Measurements from ENCODE around the gene MCUB.
"Not testable (repeated sequence)": the region's sequence is repeated elsewhere in the genome, so short reads cannot be mapped to it uniquely, and the experiment has no call there.

MCUB gene

DNA sequence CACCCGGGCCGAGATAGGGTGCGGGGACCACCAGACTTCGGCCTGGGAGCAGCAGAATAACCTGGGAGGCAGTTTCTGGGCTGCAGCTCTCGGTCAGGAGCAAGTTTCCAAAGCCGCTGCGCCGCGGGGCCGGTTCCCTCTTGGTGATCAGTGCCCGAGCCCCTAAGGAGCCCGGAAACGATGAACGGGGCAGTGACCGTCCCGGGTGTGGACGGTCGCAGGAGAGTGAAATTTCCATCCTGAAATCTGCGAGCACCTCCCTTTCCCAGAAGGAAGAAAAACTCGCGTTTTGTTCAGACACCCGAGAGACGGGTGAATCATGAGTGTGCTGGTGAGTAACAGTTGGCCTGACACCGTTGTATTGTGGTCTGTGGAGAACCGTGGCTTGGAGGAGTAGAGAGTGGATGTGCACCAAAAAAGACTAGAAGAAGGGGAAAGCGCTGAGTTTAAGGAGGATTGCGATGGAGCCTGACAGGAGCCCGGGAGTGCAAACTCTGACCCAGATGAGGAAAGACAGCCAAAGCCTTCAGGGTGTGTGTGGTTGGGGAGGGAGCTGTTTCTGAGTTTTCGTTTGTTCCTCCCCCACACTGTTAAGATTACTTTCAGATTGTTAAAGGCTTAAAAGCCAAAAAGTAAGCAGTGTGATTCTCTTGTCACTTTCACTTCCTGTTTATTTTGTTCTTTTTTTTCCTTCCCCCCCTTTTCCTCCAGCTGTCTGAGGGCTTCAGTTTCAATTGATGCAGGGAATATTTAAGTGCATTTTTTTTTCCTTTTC lies 828 bp downstream of the MCUB start:
- Mint-ChIP-seq H3K9me3 (no peaks in the 10 kb centered on the region), H3K27me3 (no peaks in the 10 kb centered on the region), H3K4me1 (peaks cover 18% of the 10 kb centered on the region), H3K27ac (peak overlapping the region; percentile 21), H3K4me3 (peak overlapping the region; percentile 89), H3K36me3 (peaks cover 10% of the 10 kb centered on the region)
- DNase-seq (ENCODE audit: low spot score in 2 of 2) (peak; percentile 45 to 63), ATAC-seq (ENCODE audit: low read depth) (peak; percentile 76)

DNA sequence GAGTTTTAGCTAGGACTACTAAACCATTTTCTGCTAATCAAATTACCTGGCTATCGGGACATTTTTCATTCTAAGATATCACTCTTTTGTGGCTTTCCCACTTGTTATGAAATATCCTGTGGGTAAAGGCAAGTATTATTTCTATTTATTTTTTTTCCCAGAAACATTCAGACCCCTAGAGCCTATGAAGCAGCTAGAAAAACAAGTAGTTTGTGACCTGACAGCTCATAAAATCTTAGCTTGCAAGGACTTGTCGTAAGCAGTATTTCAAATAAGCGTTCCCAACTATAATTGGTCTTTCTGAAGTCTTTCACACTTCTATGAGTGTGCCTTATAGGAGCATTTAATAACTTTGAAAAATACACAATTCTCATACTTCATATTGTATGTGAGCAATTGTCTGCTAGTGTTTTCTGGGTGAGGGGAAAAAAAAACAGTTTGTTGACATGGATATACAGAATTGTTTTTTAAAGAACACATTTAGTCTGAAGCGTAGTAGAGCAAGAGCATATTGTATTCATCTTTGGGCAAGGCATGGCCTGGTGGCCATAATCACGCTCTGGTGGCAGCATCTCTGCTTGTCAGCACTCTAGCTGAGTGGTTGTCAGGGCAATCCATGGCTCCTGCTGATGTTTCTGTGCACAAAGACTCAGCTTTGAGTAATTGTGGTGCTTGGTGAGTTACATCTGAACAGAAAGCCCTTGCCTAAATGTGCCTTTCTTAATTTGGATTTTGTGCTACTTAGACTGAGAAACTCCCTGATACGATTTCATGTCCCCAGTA lies 2.6 kb downstream of the MCUB start:
- peaks cover 9% of the 10 kb centered on the region for H3K36me3 Mint-ChIP-seq
- H3K4me3 Mint-ChIP-seq, result peak overlapping the region; percentile 24
- H3K4me1 Mint-ChIP-seq, result peaks cover 18% of the 10 kb centered on the region
- DNase-seq (ENCODE audit: low spot score in 2 of 2), result no peak
- no peak for ATAC-seq (ENCODE audit: low read depth)
- H3K27ac Mint-ChIP-seq, result no peak overlapping the region
- H3K27me3 Mint-ChIP-seq, result no peaks in the 10 kb centered on the region
- H3K9me3 Mint-ChIP-seq, result no peaks in the 10 kb centered on the region

DNA sequence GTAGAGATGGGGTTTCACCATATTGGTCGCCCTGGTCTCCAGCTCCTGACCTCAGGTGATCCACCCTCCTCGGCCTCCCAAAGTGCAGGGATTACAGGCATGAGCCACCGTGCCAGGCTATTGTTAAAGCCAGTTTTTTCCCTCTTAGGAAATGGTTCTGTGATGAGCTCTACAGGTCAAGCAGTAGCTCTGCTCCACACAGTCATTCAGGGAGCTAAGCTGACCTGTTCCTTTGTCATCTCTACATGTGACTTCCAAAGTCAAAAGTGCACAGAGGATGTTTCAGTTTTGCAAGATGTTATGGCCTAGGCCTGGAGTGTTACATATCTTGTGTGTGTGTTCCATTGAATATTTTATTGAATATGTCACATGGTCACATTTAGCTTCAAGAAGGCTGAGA lies 11.4 kb downstream of the MCUB start:
- Mint-ChIP-seq H3K27me3 (no peaks in the 10 kb centered on the region), H3K27ac (no peak overlapping the region), H3K36me3 (peaks cover 20% of the 10 kb centered on the region), H3K4me3 (no peak overlapping the region), H3K9me3 (no peaks in the 10 kb centered on the region), H3K4me1 (peaks cover 34% of the 10 kb centered on the region)
- no peak for ATAC-seq (ENCODE audit: low read depth)
- DNase-seq (ENCODE audit: low spot score in 2 of 2), result no peak

DNA sequence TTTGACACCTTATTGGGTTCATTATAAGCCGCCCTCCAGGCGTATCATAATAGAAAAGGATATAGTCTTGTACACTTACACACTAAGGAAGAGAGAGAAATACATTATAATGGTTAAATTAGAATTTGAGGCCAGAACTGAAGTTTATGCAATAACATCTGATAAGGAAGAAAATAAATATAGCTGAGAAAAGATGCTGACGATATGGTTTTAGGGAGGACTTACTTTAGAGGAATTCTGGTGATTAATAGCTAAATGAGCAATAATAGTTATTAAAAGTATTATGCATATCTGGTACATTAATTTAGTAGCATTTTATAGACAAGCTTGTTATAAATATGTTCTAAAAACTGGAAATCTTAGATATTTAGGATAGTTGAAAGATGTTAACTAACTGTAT lies 12.1 kb downstream of the MCUB start:
- DNase-seq (ENCODE audit: low spot score in 2 of 2) (no peak), ATAC-seq (ENCODE audit: low read depth) (no peak)
- Mint-ChIP-seq H3K36me3 (peaks cover 20% of the 10 kb centered on the region), H3K9me3 (no peaks in the 10 kb centered on the region), H3K4me3 (no peak overlapping the region), H3K27me3 (no peaks in the 10 kb centered on the region), H3K27ac (no peak overlapping the region), H3K4me1 (peaks cover 34% of the 10 kb centered on the region)

DNA sequence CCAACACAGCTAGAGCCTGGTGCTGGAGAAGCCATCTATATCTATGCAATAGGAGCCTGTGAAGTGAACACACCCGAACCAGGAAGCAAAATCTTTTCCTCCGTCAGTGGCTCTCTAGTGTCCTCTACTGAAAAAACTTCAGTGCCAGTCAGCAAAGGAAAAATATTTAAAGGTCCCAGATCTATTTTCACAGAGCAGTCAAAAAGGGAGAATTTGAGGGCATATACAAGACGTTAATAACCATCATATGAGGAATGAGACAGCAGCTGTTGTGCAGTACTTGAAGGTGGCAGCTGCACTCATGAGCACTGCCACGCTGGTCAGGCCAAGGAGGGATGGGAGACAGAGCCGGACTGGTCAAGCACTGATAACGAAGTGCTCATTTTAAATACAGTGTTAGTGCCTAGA lies 14.4 kb downstream of the MCUB start:
- no peaks in the 10 kb centered on the region for H3K27me3 Mint-ChIP-seq
- H3K36me3 Mint-ChIP-seq, result peaks cover 21% of the 10 kb centered on the region
- no peaks in the 10 kb centered on the region for H3K9me3 Mint-ChIP-seq
- ATAC-seq (ENCODE audit: low read depth) (no peak), DNase-seq (ENCODE audit: low spot score in 2 of 2) (no peak)
- H3K4me1 Mint-ChIP-seq, result peaks cover 29% of the 10 kb centered on the region
- peak overlapping the region; percentile 70 for H3K27ac Mint-ChIP-seq
- H3K4me3 Mint-ChIP-seq, result no peak overlapping the region

DNA sequence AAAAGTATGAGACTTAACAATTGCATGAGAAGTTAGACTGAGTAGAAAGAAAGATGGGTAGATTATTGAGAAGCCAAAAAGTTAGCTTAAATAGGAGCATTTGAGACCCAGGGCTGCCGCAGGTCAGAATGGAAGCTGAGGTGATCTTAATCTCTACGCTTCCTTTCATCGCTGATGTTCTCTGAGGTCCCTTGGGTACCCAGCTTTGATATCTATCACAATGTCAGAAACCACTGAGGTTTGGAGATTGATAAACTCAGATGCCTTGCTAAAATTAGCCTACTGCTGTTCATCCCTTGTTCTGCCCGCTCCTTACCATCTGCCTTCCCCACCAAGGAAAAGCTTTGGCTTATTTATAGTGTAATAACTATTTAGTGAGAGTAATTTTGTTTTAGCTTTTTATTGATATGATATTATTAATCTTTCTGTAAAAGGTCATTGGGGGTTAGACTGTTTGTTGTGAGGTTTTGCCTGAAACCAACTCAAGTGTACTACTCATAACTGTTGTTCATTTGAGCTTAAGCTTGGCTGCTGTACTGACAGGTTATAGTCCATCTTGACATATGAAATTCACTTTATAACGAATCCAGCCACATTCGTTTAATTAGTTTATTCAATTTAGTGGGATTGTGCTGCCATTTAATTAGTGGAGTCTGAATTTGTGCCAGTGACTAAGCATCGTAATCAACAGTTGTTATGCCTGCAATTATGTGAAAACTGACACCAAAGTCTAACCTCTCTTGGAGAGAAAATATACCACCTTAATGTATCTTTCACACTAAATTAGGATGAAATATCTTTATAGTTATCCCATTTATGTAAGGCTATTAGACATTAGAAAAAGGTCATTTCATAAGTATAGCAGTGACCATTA lies 15.1 kb downstream of the MCUB start:
- ATAC-seq (ENCODE audit: low read depth), result no peak
- Mint-ChIP-seq H3K4me3 (no peak overlapping the region), H3K27ac (no peak overlapping the region), H3K27me3 (no peaks in the 10 kb centered on the region), H3K36me3 (peaks cover 23% of the 10 kb centered on the region), H3K4me1 (peaks cover 24% of the 10 kb centered on the region), H3K9me3 (no peaks in the 10 kb centered on the region)
- DNase-seq (ENCODE audit: low spot score in 2 of 2), result no peak

DNA sequence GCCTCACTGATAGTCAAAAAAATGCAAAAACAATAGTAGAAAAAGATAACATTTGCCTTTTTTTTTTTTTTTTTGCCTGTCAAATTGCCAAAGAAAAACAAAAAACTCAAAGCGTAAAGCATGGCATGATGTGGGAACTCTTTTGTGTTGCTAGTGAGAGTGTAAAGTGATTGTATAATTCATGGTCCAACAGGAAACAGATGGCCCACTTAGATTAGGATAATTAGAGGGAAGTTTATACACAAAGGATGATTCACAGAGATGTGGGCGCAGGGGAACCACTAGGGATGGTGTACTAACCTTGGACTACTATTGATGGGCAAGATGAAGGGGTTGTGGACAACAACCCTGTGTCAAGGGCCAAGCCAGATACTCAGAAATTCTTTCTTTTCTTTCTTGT lies 16.4 kb downstream of the MCUB start:
- Mint-ChIP-seq H3K4me3 (no peak overlapping the region), H3K4me1 (peaks cover 18% of the 10 kb centered on the region), H3K27me3 (no peaks in the 10 kb centered on the region), H3K36me3 (peaks cover 23% of the 10 kb centered on the region), H3K9me3 (no peaks in the 10 kb centered on the region), H3K27ac (no peak overlapping the region)
- no peak for ATAC-seq (ENCODE audit: low read depth)
- DNase-seq (ENCODE audit: low spot score in 2 of 2), result no peak

DNA sequence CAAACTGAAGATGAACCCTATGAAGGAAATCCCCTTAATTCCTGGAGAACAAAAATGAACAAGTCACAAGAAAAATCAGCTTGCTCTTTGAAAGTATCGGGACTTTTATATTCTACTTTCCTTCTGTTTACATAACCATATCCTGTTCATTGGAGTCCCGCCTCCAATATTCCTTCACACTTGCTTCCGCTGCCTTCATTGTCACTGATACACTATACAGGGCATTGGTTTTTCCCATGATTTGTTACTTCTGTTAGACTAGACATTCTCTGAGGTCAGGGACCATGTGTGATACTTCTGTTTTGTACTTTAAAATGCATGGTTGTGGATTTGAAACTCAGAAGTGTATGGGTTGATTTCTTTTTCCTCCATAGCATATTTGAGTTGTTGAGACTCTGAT lies 18.8 kb downstream of the MCUB start:
- ATAC-seq (ENCODE audit: low read depth) (no peak), DNase-seq (ENCODE audit: low spot score in 2 of 2) (no peak)
- Mint-ChIP-seq H3K27me3 (no peaks in the 10 kb centered on the region), H3K9me3 (no peaks in the 10 kb centered on the region), H3K4me3 (no peak overlapping the region), H3K36me3 (peaks cover 21% of the 10 kb centered on the region), H3K4me1 (peaks cover 19% of the 10 kb centered on the region), H3K27ac (no peak overlapping the region)

DNA sequence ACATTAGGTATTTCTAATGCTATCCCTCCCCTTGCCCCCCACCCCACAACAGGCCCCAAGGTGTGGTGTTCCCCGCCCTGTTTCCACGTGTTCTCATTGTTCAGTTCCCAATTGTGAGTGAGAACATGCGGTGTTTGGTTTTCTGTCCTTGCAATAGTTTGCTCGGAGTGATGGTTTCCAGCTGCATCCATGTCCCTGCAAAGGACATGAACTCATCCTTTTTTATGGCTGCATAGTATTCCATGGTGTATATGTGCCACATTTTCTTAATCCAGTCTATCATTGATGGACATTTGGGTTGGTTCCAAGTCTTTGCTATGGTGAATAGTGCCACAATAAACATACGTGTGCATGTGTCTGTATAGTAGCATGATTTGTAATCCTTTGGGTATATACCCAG lies 20.0 kb downstream of the MCUB start:
- not testable (repeated sequence) for H3K4me3 Mint-ChIP-seq; ATAC-seq (ENCODE audit: low read depth); DNase-seq (ENCODE audit: low spot score in 2 of 2); H3K9me3 Mint-ChIP-seq; H3K27ac Mint-ChIP-seq; H3K27me3 Mint-ChIP-seq
- peaks cover 19% of the 10 kb centered on the region for H3K36me3 Mint-ChIP-seq
- peaks cover 23% of the 10 kb centered on the region for H3K4me1 Mint-ChIP-seq

DNA sequence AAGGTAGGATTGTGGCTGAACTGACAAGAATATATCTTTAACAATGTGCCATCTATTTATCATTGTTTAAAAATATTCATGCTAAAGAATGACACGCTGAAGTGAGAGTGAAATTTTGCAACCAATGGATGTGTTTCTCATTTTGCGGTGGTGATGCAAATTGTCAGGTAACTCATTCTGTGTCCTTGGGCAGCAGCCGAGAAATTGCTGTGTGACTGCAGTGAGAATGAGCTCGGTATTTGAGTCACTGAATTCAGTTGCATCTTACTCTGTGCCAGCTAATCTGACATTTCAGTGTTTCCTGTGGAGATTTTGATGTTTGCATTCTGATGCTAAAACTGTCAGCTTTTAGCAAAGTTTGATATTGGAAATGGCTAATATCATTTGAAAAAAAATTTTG lies 28.1 kb downstream of the MCUB start:
- ATAC-seq (ENCODE audit: low read depth) (peak; percentile 49), DNase-seq (ENCODE audit: low spot score in 2 of 2) (no peak)
- Mint-ChIP-seq H3K4me3 (no peak overlapping the region), H3K27ac (peak overlapping the region; percentile 15), H3K27me3 (no peaks in the 10 kb centered on the region), H3K4me1 (peaks cover 47% of the 10 kb centered on the region), H3K36me3 (peaks cover 1% of the 10 kb centered on the region), H3K9me3 (no peaks in the 10 kb centered on the region)

DNA sequence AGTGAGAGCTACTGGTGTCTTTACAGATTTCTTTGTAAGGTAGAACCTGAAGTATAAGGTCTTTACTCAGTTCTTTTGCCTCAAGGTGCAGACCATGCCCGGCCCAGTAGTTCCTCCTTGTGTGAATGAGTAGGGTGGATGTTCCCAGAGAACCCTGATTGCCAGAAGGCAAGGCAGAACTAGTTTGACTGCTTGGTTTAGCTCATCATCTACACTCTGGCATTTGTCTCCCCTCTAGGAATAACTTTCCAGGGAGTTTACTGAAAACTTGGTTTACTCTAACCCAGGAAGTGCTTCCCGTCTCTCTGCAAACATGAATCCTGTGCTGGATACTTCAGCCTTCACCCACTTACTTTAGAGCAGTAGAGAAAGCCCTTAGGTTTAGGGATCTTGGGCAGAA lies 29.1 kb downstream of the MCUB start:
- ATAC-seq (ENCODE audit: low read depth), result no peak
- Mint-ChIP-seq H3K27me3 (no peaks in the 10 kb centered on the region), H3K27ac (no peak overlapping the region), H3K36me3 (no peaks in the 10 kb centered on the region), H3K9me3 (no peaks in the 10 kb centered on the region), H3K4me1 (peaks cover 41% of the 10 kb centered on the region), H3K4me3 (no peak overlapping the region)
- DNase-seq (ENCODE audit: low spot score in 2 of 2), result no peak

DNA sequence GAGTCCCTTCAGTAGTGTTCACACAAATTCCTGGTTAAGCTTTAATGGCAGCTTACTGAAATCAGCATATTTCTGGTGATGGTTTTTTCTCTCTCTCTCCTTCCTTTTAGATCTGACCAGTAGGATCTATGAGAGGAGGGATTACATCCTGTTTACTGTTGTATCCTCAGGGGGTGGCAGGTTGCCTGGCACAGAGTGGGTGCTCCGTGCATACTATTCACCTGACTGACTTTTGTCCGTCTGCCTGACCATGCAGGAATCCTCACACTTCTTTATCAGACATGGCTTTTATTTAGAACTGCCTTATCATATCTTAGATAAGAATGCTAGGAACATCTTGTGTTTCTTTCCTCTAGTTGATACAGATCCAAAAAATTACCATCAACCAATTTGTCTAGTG lies 29.6 kb downstream of the MCUB start:
- Mint-ChIP-seq H3K27ac (no peak overlapping the region), H3K4me3 (no peak overlapping the region)

DNA sequence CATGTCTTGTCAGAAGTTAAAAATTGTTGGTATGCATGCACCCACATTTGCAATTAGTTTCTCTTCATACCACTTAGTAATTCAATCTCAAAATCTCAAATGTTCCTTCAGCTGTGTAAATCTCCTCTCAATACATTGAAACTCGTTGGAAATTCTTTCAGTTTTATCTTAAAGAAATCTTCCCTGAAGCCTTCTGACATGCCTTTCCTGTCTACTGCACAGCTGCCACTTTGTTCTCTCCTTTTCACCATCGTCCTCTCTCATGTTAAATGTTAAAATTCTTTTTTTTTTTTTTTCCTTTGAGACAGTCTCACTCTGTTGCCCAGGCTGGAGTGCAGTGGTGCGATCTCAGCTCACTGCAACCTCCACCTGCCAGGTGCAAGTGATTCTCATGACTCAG lies 30.9 kb downstream of the MCUB start:
- no peak for ATAC-seq (ENCODE audit: low read depth)
- Mint-ChIP-seq H3K9me3 (no peaks in the 10 kb centered on the region), H3K4me3 (no peak overlapping the region), H3K27me3 (no peaks in the 10 kb centered on the region), H3K27ac (peak overlapping the region; percentile 7), H3K4me1 (peaks cover 25% of the 10 kb centered on the region), H3K36me3 (peaks cover 2% of the 10 kb centered on the region)
- DNase-seq (ENCODE audit: low spot score in 2 of 2), result no peak

More for the DNA sequence above, 29.6 kb downstream of the MCUB start:
- Mint-ChIP-seq H3K27me3 (no peaks in the 10 kb centered on the region), H3K9me3 (no peaks in the 10 kb centered on the region), H3K4me1 (peaks cover 36% of the 10 kb centered on the region), H3K36me3 (no peaks in the 10 kb centered on the region)
- ATAC-seq (ENCODE audit: low read depth), result no peak
- DNase-seq (ENCODE audit: low spot score in 2 of 2), result no peak

DNA sequence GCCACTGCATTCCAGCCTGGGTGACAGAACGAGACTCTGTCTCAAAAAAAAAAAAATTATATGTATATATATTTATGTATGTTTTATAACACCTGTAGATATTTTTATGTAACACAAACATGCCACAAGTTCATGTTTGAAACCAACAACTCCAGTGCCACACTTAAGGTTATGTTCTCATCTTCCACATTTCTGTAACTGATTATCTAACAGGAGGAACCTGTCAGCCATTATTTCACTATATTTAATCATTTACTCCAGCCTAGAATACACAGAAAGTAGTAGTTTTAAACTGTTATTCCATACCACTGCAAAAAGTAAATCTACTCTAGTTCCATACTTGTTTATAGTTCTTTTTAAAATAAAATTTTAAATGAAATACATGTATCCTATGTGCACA lies 32.3 kb downstream of the MCUB start:
- ATAC-seq (ENCODE audit: low read depth), result no peak
- H3K27me3 Mint-ChIP-seq, result no peaks in the 10 kb centered on the region

More for the DNA sequence above, 32.3 kb downstream of the MCUB start:
- H3K4me1 Mint-ChIP-seq, result peaks cover 21% of the 10 kb centered on the region
- H3K4me3 Mint-ChIP-seq, result no peak overlapping the region
- no peak overlapping the region for H3K27ac Mint-ChIP-seq
- H3K9me3 Mint-ChIP-seq, result no peaks in the 10 kb centered on the region
- H3K36me3 Mint-ChIP-seq, result peaks cover 2% of the 10 kb centered on the region
- no peak for DNase-seq (ENCODE audit: low spot score in 2 of 2)
